ENCODE data around the gene OR52W1. TPM values are rescaled to one million over a fixed set of nuclear protein-coding genes. Genes with fewer than 3 reads are reported as not detected.
A peak's percentile ranks its signal among the peaks of the same experiment; 100 is the strongest.

Gene OR52W1
- total RNA-seq, 4 donors from 2014 or later, result not detected

GRCh38 chr11:6209801-6210200 lies 10.8 kb downstream of the OR52W1 start:
- Histone ChIP-seq H3K27me3 (no peaks in the 10 kb centered on the region), H3K27ac (replicated peaks in 1 of 4) (no peak overlapping the region), H3K36me3 (peaks cover 14 to 82% (median 74%) of the 10 kb centered on the region in 4 donors), H3K4me1 (no peaks in the 10 kb centered on the region), H3K9me3 (no peaks in the 10 kb centered on the region), H3K4me3 (no peak overlapping the region)
- intact Hi-C loops (cut with DNase I), result no loop called here
- no peak for TF ChIP-seq CTCF (IDR thresholded peaks at IDR 0.05)
- TF ChIP-seq POLR2A (IDR thresholded peaks at IDR 0.05; ENCODE audit: low read depth), result no peak
- TF ChIP-seq POLR2AphosphoS5 (IDR thresholded peaks at IDR 0.05), result no peak
- TF ChIP-seq EP300 (IDR thresholded peaks at IDR 0.05), result no peak
- peak; percentile 78 for DNase-seq (ENCODE audit: extremely low spot score)
- WGBS, result 100% methylated on average over 5 of the region's 12 CpGs

DNA sequence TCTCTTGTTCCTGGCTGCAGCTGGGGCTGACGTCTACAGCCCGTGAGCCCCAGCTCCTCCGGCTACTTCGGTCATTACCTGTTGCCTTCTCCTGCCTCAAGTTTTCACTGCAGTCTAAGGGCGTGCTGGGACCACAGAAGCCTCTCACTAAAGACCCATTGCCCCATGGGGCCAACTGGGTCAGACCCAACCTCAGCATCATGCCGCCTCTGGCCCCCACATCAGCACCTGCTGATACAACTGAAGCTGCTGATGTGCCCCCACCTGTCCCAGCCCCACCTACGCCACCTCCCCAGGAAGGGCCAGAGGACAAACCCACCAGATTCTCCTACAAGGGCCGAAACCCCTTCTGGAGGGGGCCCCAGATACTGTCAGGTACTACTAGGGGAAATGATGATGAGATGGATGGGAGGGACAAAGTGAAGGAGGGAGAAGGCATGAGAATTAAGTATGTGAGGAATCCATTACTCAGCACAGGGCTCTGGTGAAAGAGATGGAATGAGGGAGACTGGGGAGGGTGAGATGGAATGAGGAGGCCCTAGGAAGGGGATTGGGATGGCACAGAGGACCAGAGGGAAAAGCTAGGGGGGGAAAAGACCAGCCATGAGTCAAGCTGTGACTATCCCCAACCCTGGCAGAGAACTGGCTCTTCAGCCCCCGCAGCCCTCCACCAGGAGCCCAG lies 11.4 kb downstream of the OR52W1 start:
- peak; percentile 53 for DNase-seq (ENCODE audit: extremely low spot score)
- Histone ChIP-seq H3K4me3 (no peak overlapping the region), H3K4me1 (no peaks in the 10 kb centered on the region), H3K36me3 (peaks cover 14 to 82% (median 76%) of the 10 kb centered on the region in 4 donors), H3K27me3 (no peaks in the 10 kb centered on the region), H3K9me3 (no peaks in the 10 kb centered on the region), H3K27ac (replicated peaks in 1 of 4) (no peak overlapping the region)
- TF ChIP-seq EP300 (IDR thresholded peaks at IDR 0.05) (no peak), POLR2AphosphoS5 (IDR thresholded peaks at IDR 0.05) (no peak), CTCF (IDR thresholded peaks at IDR 0.05) (no peak)
- intact Hi-C loops (cut with DNase I), result no loop called here
- WGBS, result 97% methylated on average over 8 of the region's 9 CpGs

- H3K4me1 ChIP-seq, result peaks cover 0 to 4% (median 0%) of the 10 kb centered on the region in 4 donors
- H3K27me3 ChIP-seq, result no peaks in the 10 kb centered on the region
- no peak for TF ChIP-seq POLR2AphosphoS5 (IDR thresholded peaks at IDR 0.05)
- TF ChIP-seq POLR2A (IDR thresholded peaks at IDR 0.05; ENCODE audit: low read depth), result no peak
- TF ChIP-seq CTCF (IDR thresholded peaks at IDR 0.05), result no peak
- TF ChIP-seq EP300 (IDR thresholded peaks at IDR 0.05), result no peak
- H3K9me3 ChIP-seq, result no peaks in the 10 kb centered on the region
- peaks cover 40 to 99% (median 95%) of the 10 kb centered on the region in 4 donors for H3K36me3 ChIP-seq
- DNase-seq (ENCODE audit: extremely low spot score), result no peak
- H3K4me3 ChIP-seq, result no peak overlapping the region
- WGBS, result 92% methylated on average over 10 of the region's 10 CpGs
- intact Hi-C loops (cut with DNase I), result no loop called here
- H3K27ac ChIP-seq (replicated peaks in 1 of 4), result no peak overlapping the region
Observed at GRCh38 chr11:6214530-6214929, 15.5 kb downstream of the OR52W1 start.

- Histone ChIP-seq H3K9me3 (no peaks in the 10 kb centered on the region), H3K4me1 (peaks cover 0 to 8% (median 2%) of the 10 kb centered on the region in 4 donors), H3K27me3 (no peaks in the 10 kb centered on the region), H3K27ac (replicated peaks in 1 of 4) (no peak overlapping the region), H3K4me3 (no peak overlapping the region), H3K36me3 (peaks cover 39 to 99% (median 85%) of the 10 kb centered on the region in 4 donors)
- intact Hi-C loops (cut with DNase I), result no loop called here
- no peak for DNase-seq (ENCODE audit: extremely low spot score)
- WGBS, result 93% methylated on average over 4 of the region's 4 CpGs
- TF ChIP-seq POLR2A (IDR thresholded peaks at IDR 0.05; ENCODE audit: low read depth) (no peak), CTCF (IDR thresholded peaks at IDR 0.05) (no peak), EP300 (IDR thresholded peaks at IDR 0.05) (no peak), POLR2AphosphoS5 (IDR thresholded peaks at IDR 0.05) (no peak)
Observed at GRCh38 chr11:6216501-6216900, 17.5 kb downstream of the OR52W1 start.

DNA sequence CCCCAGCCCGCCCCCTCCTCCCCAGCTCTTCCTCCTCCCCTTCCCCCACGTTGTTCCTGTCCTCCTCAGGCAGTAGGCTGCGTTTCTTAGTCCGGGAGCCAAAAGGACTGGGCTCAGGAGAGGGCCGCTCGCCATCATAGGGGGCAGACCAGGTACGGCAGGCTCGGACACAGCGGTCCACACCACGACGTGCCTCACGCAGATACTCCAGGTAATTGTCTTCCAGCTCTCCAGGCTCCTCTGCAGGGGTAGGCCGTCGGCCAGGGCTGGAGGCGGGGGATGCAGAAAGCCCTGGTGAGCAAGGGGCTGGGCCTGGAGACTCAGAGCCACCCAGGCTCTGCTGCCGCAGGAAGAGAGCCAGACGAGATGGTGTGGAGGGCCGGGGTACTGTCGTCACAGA lies 18.7 kb downstream of the OR52W1 start:
- 88% methylated on average over 14 of the region's 19 CpGs for WGBS
- Histone ChIP-seq H3K9me3 (no peaks in the 10 kb centered on the region), H3K27me3 (no peaks in the 10 kb centered on the region), H3K4me3 (no peak overlapping the region), H3K36me3 (peaks cover 45 to 99% (median 85%) of the 10 kb centered on the region in 4 donors), H3K27ac (replicated peaks in 1 of 4) (no peak overlapping the region), H3K4me1 (peaks cover 0 to 8% (median 2%) of the 10 kb centered on the region in 4 donors)
- intact Hi-C loops (cut with DNase I), result no loop called here
- TF ChIP-seq CTCF (IDR thresholded peaks at IDR 0.05), result no peak
- no peak for TF ChIP-seq POLR2AphosphoS5 (IDR thresholded peaks at IDR 0.05)
- no peak for TF ChIP-seq POLR2A (IDR thresholded peaks at IDR 0.05; ENCODE audit: low read depth)
- TF ChIP-seq EP300 (IDR thresholded peaks at IDR 0.05), result no peak
- no peak for DNase-seq (ENCODE audit: extremely low spot score)

Measured in esophagus muscularis mucosa (tissue), 4 donors.